Common myeloid progenitor, CD34-positive (primary cell): ENCODE data around the gene GNAL.
"Not testable (repeated sequence)": the region's sequence is repeated elsewhere in the genome, so short reads cannot be mapped to it uniquely, and the experiment has no call there.

ENCODE experiments used
- CTCF ChIA-PET: fragments of 350-600 bp; sonication (Branson Sonifier 250); formaldehyde crosslinking; loops from one replicate; lab custom pipeline; 2021; ENCODE audit warnings: antibody characterized with exemption; lab: Charles Lee
- POLR2A ChIA-PET: fragments of 350-600 bp; sonication (Branson Sonifier 250); formaldehyde crosslinking; loops from one replicate; lab custom pipeline; 2021; ENCODE audit warnings: antibody characterized with exemption; lab: Charles Lee
- DNase-seq, 3 donors: peaks; one replicate each; pipeline versions ENCODE4 v3.0.0 to v3.0.0-alpha.2; 2013
- H3K27ac ChIP-seq, 2 experiments: 1 replicate in 1 of 2; 2 replicates in 1 of 2; pipeline ENCODE4 v1.7.0; 2013; ENCODE audit warnings: inconsistent platforms in 2 of 2, low read length in 2 of 2, mild to moderate bottlenecking in 2 of 2, low read depth in 1 of 2, moderate library complexity in 1 of 2; ENCODE audit not compliant: severe bottlenecking in 2 of 2, insufficient read depth in 1 of 2, poor library complexity in 1 of 2
- H3K27me3 ChIP-seq, 5 experiments: replicated peaks in 2 of 5; 1 replicate in 3 of 5; 2 replicates in 2 of 5; pipeline versions ENCODE4 v1.6.1 to v1.7.0; 2013; ENCODE audit warnings: low read length in 4 of 5, mild to moderate bottlenecking in 2 of 5, moderate library complexity in 2 of 5, inconsistent platforms in 1 of 5; ENCODE audit not compliant: insufficient read depth in 5 of 5, control insufficient read depth in 4 of 5
- H3K36me3 ChIP-seq, 4 experiments: 1 replicate in 2 of 4; 2 replicates in 2 of 4; pipeline versions ENCODE4 v1.6.1 to v1.7.0; 2013; ENCODE audit warnings: low read length in 3 of 4, control low read depth in 1 of 4, mild to moderate bottlenecking in 1 of 4; ENCODE audit not compliant: control insufficient read depth in 4 of 4, insufficient read depth in 4 of 4
- H3K4me1 ChIP-seq, 4 experiments: 1 replicate in 3 of 4; 2 replicates in 1 of 4; pipeline versions ENCODE4 v1.6.1 to v1.7.1; 2013; ENCODE audit warnings: low read length in 3 of 4, mild to moderate bottlenecking in 3 of 4, control low read depth in 1 of 4, inconsistent platforms in 1 of 4, moderate library complexity in 1 of 4; ENCODE audit not compliant: control insufficient read depth in 4 of 4, insufficient read depth in 4 of 4; ENCODE audit errors: control extremely low read depth in 1 of 4
- H3K4me3 ChIP-seq, 7 experiments: 1 replicate in 4 of 7; 2 replicates in 3 of 7; pipeline versions ENCODE4 v1.5.1 to v1.7.0; 2013; ENCODE audit warnings: mild to moderate bottlenecking in 7 of 7, low read length in 6 of 7, moderate library complexity in 6 of 7, inconsistent platforms in 2 of 7, low read depth in 2 of 7, control low read depth in 1 of 7; ENCODE audit not compliant: insufficient read depth in 4 of 7, control insufficient read depth in 1 of 7; ENCODE audit errors: extremely low read depth in 1 of 7
- H3K9me3 ChIP-seq, 5 experiments: 1 replicate in 4 of 5; 2 replicates in 1 of 5; pipeline versions ENCODE4 v1.6.1 to v1.7.1; 2013; ENCODE audit warnings: low read length in 4 of 5, mild to moderate bottlenecking in 2 of 5, inconsistent platforms in 1 of 5, low read depth in 1 of 5, moderate library complexity in 1 of 5; ENCODE audit not compliant: control insufficient read depth in 4 of 5, insufficient read depth in 2 of 5; ENCODE audit errors: control extremely low read depth in 1 of 5
- WGBS: methylation state at CpG from one replicate; pipeline ENCODE4 v1.1.5; 2013; ENCODE audit not compliant: insufficient coverage; 5-methylcytosine and 5-hydroxymethylcytosine counted together

The GNAL gene

GRCh38 chr18:11689669-11690565, 853 bp downstream of the GNAL start:
- DNase-seq, result peak; percentile 25 to 76 (median 55)
- Histone ChIP-seq H3K27ac (no peak overlapping the region), H3K27me3 (peaks cover 5 to 56% (median 16%) of the 10 kb centered on the region in 5 experiments), H3K36me3 (no peaks in the 10 kb centered on the region), H3K4me1 (peaks cover 0 to 17% (median 15%) of the 10 kb centered on the region in 4 experiments), H3K4me3 (peak overlapping the region in 6 of 7 experiments; percentile 5 to 69 (median 60)), H3K9me3 (no peaks in the 10 kb centered on the region)
- under 1% methylated on average over 36 of the region's 72 CpGs for WGBS
- POLR2A ChIA-PET, result no interaction called here
- CTCF ChIA-PET, result interaction anchor here (1.6 kb wide), 1 partner anchor 43 kb away, joined by 7 read pairs; no protein-coding TSS in a partner anchor

- H3K27ac ChIP-seq, POLR2A ChIA-PET, H3K36me3 ChIP-seq, H3K4me3 ChIP-seq, DNase-seq, H3K9me3 ChIP-seq: not testable (repeated sequence)
- Histone ChIP-seq H3K4me1 (peaks cover 0 to 17% (median 15%) of the 10 kb centered on the region in 4 experiments), H3K27me3 (peaks cover 5 to 58% (median 16%) of the 10 kb centered on the region in 5 experiments)
- CTCF ChIA-PET, result interaction anchor here (1.6 kb wide), 1 partner anchor 42 kb away, joined by 7 read pairs; no protein-coding TSS in a partner anchor
- no CpG with 5 or more reads among the region's 5 CpGs for WGBS
Observed at GRCh38 chr18:11690660-11691059, 1.6 kb downstream of the GNAL start.

GRCh38 chr18:11695736-11696135, 6.7 kb downstream of the GNAL start:
- no peak for DNase-seq
- H3K27me3 ChIP-seq, result peaks cover 3 to 40% (median 7%) of the 10 kb centered on the region in 5 experiments
- CTCF ChIA-PET, result no interaction called here
- no peaks in the 10 kb centered on the region for H3K9me3 ChIP-seq
- 100% methylated on average over 1 of the region's 2 CpGs for WGBS
- H3K36me3 ChIP-seq, result no peaks in the 10 kb centered on the region
- H3K4me3 ChIP-seq, result no peak overlapping the region
- no peak overlapping the region for H3K27ac ChIP-seq
- no peaks in the 10 kb centered on the region for H3K4me1 ChIP-seq
- POLR2A ChIA-PET, result no interaction called here

GRCh38 chr18:11696451-11696850, 7.4 kb downstream of the GNAL start:
- no peaks in the 10 kb centered on the region for H3K36me3 ChIP-seq
- peaks cover 3 to 40% (median 7%) of the 10 kb centered on the region in 5 experiments for H3K27me3 ChIP-seq
- no peak for DNase-seq
- ChIA-PET CTCF (no interaction called here), POLR2A (no interaction called here)
- no peak overlapping the region for H3K4me3 ChIP-seq
- no peaks in the 10 kb centered on the region for H3K9me3 ChIP-seq
- H3K4me1 ChIP-seq, result no peaks in the 10 kb centered on the region
- no peak overlapping the region for H3K27ac ChIP-seq
- 100% methylated on average over 2 of the region's 7 CpGs for WGBS

DNA sequence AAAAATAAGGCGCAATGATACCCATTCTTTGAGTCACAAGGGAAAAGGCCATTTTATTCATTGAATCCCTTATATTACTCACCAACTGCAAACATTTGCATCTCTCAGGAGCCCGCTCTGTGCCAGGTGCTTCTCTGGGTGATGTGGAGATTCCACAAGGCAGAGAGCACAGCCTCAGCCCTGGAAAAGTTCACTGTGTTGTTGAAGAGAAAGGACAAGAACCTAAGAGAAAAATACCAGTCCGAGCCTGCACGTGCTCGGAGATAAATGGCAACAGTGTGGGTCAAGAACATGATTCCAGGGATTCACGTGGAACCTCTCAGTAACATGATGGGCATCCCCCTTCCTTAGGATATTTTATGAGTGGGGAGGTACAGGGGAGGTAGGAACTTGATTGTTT, 11.8 kb downstream of the GNAL start:
- no peak for DNase-seq
- Histone ChIP-seq H3K36me3 (no peaks in the 10 kb centered on the region), H3K27ac (no peak overlapping the region), H3K4me3 (no peak overlapping the region), H3K4me1 (no peaks in the 10 kb centered on the region), H3K9me3 (no peaks in the 10 kb centered on the region), H3K27me3 (peaks cover 0 to 12% (median 4%) of the 10 kb centered on the region in 5 experiments)
- WGBS, result 91% methylated on average over 4 of the region's 6 CpGs
- ChIA-PET POLR2A (no interaction called here), CTCF (interaction anchor here (0.9 kb wide), 1 partner anchor 11 kb away, joined by 4 read pairs; no protein-coding TSS in a partner anchor)

DNA sequence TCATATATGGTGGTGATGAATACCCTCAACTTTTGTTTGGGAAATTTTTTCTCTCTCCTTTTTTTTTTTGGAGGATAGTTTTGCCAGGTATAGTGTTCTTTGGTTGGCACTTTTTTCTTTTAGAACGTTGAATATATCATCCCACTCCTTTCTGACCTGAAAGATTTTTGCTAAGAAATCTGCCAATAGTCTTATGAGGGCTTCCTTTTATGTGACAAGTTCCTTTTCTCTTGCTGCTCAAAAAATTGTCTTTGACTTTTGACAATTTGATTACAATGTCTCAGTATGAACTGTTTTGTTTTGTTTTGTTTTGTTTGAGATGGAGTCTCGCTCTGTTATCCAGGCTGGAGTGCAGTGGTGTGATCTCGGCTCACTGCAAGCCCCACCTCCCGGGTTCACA, 21.5 kb downstream of the GNAL start:
- WGBS, result 100% methylated on average over 2 of the region's 4 CpGs
- Histone ChIP-seq H3K9me3 (peaks cover 0 to 2% (median 0%) of the 10 kb centered on the region in 5 experiments), H3K4me3 (no peak overlapping the region), H3K36me3 (no peaks in the 10 kb centered on the region), H3K4me1 (no peaks in the 10 kb centered on the region), H3K27ac (no peak overlapping the region), H3K27me3 (peaks cover 0 to 10% (median 0%) of the 10 kb centered on the region in 5 experiments)
- ChIA-PET CTCF (no interaction called here), POLR2A (interaction anchor here (0.7 kb wide), 1 partner anchor 995 kb away, joined by 5 read pairs; no protein-coding TSS in a partner anchor)
- no peak for DNase-seq

GRCh38 chr18:11713756-11714155, 24.7 kb downstream of the GNAL start:
- whole genome bisulfite sequencing, result 90% methylated on average over 4 of the region's 6 CpGs
- no peak overlapping the region for H3K4me3 ChIP-seq
- no peak overlapping the region for H3K27ac ChIP-seq
- no peaks in the 10 kb centered on the region for H3K4me1 ChIP-seq
- CTCF ChIA-PET, result no interaction called here
- H3K9me3 ChIP-seq, result peaks cover 0 to 2% (median 0%) of the 10 kb centered on the region in 5 experiments
- no peak for DNase-seq
- peaks cover 0 to 4% (median 0%) of the 10 kb centered on the region in 5 experiments for H3K27me3 ChIP-seq
- POLR2A ChIA-PET, result no interaction called here
- no peaks in the 10 kb centered on the region for H3K36me3 ChIP-seq
